ENCODE measurements around the gene ZDBF2.
"Not testable (repeated sequence)": the region's sequence is repeated elsewhere in the genome, so short reads cannot be mapped to it uniquely, and the experiment has no call there.

ZDBF2 gene

GRCh38 chr2:206274434-206275311, at the start of gene ZDBF2:
TSS of gene ZDBF2 (plus strand) at chr2:206274663. CDS start at chr2:206281850, 7,187 bp downstream.
- DNase-seq (ENCODE audit: low read depth in 2 of 2) = peak; percentile 15 to 25

DNA sequence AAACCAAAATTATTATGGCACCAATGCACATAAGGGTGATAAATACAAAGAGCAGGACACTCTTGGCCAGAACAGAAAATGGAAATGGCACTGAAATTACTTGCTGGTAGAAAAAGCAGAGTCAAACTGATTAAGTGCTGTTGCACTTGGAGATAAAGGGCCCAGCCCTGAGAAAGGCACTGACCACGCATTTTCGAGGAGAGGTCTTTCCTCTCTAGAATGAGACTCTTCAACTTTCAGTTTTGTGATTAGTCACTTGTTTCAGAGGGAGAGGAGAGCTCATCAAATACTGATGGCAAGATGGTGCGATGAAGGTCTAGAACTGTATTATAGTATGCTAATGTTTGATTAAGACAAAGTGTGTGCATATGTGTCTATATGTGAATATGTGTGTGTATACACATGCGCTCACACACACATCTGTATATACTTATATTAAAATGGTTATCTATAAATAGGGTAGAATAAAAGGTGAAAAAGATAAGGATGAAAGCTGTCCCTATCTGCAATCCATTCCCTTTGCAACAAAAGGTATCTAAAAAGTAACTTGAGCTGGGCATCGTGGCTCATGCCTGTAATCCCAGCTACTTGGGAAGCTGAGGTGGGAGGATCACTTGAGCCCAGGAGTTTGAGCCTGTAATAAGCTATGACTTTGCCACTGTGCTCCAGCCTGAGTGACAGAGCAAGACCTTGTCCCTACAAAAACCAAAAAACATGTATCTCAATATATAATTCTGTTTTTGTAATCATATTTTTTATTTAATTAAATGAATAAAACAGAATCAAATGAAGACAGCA, 48.8 kb upstream of the ZDBF2 start:
- DNase-seq (ENCODE audit: low read depth in 2 of 2) = no peak

DNA sequence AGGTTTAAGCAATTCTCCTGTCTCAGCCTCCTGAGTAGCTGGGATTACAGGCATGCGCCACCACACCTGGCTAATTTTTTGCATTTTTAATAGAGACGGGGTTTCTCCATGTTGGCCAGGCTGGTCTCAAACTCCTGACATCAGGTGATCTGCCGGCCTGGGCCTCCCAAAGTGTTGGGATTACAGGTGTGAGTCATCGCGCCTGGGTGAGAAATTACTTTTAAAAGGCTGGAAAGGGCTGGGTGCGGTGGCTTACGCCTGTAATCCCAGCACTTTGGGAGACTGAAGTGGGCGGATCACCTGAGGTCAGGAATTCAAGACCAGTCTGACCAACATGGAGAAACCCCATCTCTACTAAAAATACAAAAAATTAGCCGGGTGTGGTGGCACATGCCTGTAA, 45.8 kb upstream of the ZDBF2 start:
- not testable (repeated sequence) for DNase-seq (ENCODE audit: low read depth in 2 of 2)

DNA sequence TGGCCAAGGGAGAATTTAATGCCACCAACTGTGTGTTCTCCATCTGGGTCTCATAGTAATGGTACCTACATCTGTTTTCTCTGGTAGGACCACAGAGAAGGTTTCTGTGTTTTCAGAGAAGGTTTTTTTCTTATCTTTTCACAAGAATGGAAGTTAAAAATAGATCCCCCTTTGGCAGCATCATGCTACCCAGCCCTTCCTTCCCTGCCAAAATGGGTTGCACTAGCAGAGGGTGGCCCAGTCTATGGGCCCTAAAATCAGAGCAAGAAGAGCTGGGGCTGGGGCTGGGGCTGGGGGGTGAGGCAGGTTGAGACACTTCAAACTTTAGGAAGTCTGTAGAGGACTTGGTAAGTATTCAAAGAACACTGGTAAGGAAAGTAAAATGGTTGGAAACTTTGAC, 44.8 kb upstream of the ZDBF2 start:
- no peak for DNase-seq (ENCODE audit: low read depth in 2 of 2)

DNA sequence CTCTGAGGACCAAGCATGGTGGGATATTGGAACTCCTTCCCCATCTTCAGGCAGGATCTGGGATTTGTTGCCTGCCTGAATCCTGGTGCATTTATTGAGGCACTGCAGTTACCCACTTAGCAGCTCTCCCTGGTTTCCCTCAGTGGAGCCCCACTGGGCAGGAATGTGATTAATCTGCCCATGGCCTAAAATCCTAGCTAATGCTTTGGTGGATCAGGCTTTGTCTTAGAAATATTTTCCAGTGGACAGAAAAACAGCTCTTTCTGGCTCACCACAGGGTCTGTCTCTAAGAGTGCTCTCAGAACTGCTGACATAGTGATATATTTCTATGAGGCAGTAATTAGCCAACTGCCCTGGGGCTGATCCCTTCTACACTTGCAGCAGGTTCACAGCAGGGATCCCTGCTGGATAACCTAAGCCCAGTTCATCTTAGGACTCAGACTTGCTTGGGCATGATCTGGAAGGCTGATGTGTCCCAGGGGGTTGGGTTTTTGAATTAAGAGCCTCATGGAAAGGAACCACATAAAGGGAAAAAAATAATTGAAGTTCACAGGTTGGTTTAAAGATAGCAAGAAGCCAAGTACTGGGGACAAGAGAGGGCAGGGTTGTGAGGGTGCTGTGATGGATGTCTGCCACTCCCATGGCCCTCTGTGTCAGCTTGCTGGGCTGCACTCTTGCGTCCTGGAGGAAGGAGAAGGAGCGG, 44.3 kb upstream of the ZDBF2 start:
- DNase-seq (ENCODE audit: low read depth in 2 of 2) = no peak

DNA sequence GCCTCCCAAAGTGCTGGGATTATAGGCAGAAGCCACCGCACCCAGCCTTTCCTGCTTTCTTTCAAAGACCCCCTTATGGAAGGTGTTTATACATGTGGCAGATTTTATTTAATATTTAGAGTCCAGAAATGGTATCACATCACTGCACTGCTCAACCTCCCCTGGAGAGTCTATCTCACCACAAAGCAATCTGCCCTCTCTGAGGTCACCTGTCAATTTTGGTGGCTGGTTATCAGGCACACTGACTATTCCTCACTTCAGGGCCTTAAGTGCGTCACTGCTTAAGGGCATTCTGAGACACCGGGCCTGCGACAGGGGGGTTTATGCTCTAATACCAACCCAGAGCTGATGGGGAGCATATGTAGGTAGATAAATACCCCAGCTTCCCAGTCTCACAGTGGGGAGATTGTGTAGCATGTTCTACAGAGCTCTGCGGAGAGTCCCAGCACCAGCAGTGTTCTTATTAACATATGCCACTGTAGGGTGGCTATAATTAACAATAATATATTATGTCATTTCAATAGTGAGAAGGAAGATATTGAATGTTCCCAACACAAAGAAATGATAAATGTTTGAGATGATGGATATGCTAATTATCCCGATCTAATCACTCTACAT, 42.7 kb upstream of the ZDBF2 start:
- no peak for DNase-seq (ENCODE audit: low read depth in 2 of 2)

- no peak for DNase-seq (ENCODE audit: low read depth in 2 of 2)
These were observed 42.0 kb upstream of the ZDBF2 start for GRCh38 chr2:206232287-206233035.

- DNase-seq (ENCODE audit: low read depth in 2 of 2) = no peak
These were observed 35.3 kb upstream of the ZDBF2 start for GRCh38 chr2:206239157-206239556.

GRCh38 chr2:206240327-206240726, 34.1 kb upstream of the ZDBF2 start:
- DNase-seq (ENCODE audit: low read depth in 2 of 2) = no peak

DNA sequence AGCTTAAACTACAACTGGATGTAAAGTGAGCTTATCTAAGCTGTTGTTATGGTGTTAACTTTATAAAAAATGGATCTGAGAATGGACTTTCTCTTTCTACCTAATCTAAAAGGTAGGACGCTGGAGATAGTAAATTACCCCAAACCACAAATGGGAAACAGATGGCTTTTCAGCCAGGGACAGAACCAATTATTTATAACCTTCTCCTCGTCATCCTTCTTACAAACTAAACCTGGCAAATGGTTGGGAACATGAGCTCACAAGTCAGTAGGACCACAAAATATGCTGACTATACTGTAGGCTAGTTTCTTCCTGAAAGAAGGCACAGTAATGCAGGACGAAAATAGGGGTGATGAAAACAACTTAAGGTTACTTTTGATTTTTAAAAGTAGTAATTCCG, 32.7 kb upstream of the ZDBF2 start:
- no peak for DNase-seq (ENCODE audit: low read depth in 2 of 2)

DNA sequence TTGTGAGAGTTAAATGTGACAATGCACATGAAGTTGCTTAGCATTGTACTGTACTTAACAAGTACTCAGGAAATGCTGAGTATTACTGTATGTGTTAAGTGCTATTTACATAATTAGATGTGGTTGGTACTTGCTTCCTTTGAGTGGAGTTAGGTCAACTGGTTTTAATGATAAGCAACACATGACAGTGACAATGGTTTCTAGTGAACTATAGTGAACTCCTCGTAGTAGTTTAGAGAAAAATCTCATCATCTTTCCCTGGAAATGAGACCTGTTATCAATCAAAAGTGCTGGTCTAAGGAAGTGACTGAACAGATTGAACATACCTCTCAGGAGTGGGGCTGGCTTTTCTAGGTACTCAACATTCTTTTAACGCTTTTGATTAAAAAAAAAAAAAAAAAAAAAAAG, 29.2 kb upstream of the ZDBF2 start:
- no peak for DNase-seq (ENCODE audit: low read depth in 2 of 2)

DNA sequence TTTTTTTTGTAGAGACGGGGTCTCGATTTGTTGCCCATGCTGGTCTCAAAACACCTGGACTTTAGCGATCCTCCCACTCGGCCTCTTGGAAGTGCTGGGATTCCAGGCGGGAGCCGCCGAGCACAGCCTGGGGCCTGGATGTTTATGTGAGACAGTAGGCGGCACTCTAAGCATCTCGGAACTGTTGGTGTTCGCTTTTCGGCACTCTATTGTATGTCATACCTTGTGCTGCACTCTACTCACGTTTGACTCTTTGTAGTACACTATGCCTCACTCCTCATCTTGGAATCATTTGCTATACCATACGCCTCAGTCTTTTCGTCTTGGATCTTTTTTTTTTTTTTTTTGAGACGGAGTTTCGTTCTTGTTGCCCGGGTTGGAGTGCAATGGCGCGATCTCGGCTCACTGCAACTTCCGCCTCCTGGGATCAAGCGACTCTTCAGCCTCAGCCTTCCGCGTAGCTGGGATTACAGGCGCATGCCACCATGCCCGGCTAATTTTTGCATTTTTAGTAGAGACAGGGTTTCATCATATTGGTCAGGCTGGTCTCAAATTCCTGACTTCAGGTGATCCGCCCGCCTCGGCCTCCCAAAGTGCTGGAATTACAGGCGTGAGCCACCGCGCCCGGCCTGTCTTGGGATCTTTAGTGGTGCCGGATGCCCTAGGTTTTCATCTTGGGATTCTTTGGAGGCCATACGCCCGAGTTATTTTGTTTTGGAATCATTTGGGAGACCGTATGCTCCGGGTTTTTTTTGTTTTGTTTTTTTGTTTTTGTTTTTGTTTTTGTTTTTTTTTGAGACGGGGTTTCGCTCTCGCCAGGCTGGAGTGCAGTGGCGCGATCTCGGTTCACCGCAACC, 24.2 kb upstream of the ZDBF2 start:
- no peak for DNase-seq (ENCODE audit: low read depth in 2 of 2)

DNA sequence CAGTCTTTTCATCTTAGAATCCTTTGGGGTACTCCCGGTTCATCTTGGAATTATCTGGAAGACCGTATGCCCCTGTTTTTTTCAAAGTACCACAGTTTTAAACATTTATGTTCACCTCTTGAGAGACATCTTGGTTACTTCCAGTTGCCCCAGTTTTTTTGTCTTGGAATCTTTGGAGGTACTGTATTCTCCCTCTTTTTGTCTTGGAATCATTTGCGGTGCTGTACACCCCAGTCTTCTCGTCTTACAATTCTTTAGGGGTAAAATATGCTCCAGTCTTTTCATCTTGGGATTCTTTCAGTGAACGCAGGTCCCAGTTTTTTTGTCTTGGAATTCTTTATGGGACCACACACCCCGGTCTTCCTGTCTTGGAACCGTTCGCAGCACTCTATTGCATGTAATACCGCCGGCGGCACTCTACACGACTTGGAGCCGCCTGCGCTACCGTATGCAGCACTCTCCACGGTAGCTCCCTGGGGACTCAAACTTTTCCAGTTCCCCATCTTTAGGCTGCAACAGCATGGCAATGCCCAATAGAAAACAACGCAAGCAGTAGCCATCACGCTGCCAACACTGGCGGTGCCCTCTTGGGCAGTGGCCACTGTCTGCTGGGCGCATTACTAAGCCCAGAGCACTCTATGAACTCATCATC, 21.2 kb upstream of the ZDBF2 start:
- no peak for DNase-seq (ENCODE audit: low read depth in 2 of 2)

DNA sequence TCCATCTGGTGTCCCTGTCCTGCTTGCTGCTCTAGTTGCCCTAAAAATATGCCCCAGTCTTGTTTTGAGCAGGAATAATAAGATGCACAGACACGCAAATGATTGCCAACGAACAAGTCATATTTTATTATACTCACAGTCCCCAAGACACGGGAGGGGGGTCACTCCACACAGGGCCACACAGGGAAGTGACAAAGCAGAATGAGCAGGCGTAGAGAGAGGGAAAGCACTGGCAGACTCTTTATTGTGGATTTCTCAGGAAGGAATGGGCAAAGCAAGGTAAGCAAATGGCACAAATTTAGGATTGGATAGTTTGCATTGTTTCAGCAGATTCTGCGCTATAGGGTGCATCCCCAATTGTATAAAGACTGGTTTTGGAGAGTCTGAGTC, 20.7 kb upstream of the ZDBF2 start:
- no peak for DNase-seq (ENCODE audit: low read depth in 2 of 2)

GRCh38 chr2:206255003-206255402, 19.5 kb upstream of the ZDBF2 start:
- no peak for DNase-seq (ENCODE audit: low read depth in 2 of 2)

- DNase-seq (ENCODE audit: low read depth in 2 of 2) = no peak
These were observed 17.7 kb upstream of the ZDBF2 start for GRCh38 chr2:206256706-206257205.

GRCh38 chr2:206257350-206257749, 17.1 kb upstream of the ZDBF2 start:
- DNase-seq (ENCODE audit: low read depth in 2 of 2) = no peak

DNA sequence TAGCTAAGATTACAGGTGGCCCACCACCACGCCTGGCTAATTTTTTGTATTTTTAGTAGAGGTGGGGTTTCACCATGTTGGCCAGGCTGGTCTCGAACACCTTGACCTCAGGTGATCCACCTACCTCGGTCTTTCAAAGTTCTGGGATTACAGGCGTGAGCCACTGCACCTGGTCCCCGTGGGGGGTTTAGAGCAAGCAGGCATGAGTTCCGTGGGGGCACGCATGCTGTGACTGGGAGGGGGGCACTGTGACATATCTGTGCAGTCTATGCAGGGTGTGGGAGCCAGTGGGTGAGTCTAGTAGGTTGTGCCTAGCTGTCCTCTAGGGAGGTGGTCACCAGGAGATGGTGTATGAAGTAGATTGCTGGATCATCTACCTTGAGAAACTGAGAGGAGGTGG, 16.6 kb upstream of the ZDBF2 start:
- no peak for DNase-seq (ENCODE audit: low read depth in 2 of 2)

- DNase-seq (ENCODE audit: low read depth in 2 of 2) = not testable (repeated sequence)
These were observed 15.8 kb upstream of the ZDBF2 start for GRCh38 chr2:206258615-206259014.

Measured in stimulated activated CD4-positive, alpha-beta T cell treated with anti-CD3 and anti-CD28 coated beads, Interleukin-15, amount 100 ng/mL, for 48 hours (primary cell).